Ascending aorta (tissue), 2 donors: ENCODE measurements around the gene PARN. TPM values are rescaled to one million over a fixed set of nuclear protein-coding genes. Genes with fewer than 3 reads are reported as not detected.
A peak's percentile ranks its signal among the peaks of the same experiment; 100 is the strongest.

ENCODE experiments used
- DNase-seq, 2 donors: peaks; one replicate each; pipeline ENCODE4 v3.0.0-alpha.2; 2019; ENCODE audit warnings: low spot score in 2 of 2
- H3K27ac ChIP-seq, 2 donors: fragments of 200-600 bp; sonication (generic); one replicate each; pipeline ENCODE4 v1.5.1; 2016 to 2017; ENCODE audit warnings: mild to moderate bottlenecking in 1 of 2
- H3K27me3 ChIP-seq: fragments of 200-600 bp; sonication (generic); one replicate; pipeline ENCODE4 v1.5.1; 2017
- H3K36me3 ChIP-seq, 2 donors: fragments of 200-600 bp; sonication (generic); one replicate each; pipeline ENCODE4 v1.5.1; 2016
- H3K4me1 ChIP-seq, 2 donors: fragments of 200-600 bp; sonication (generic); one replicate each; pipeline ENCODE4 v1.5.1; 2016 to 2017; ENCODE audit warnings: mild to moderate bottlenecking in 1 of 2
- H3K4me3 ChIP-seq, 2 donors: fragments of 200-600 bp; sonication (generic); one replicate each; pipeline ENCODE4 v1.5.1; 2016 to 2017; ENCODE audit warnings: mild to moderate bottlenecking in 1 of 2
- H3K9me3 ChIP-seq, 2 donors: fragments of 200-600 bp; sonication (generic); one replicate each; pipeline ENCODE4 v1.5.1; 2016
- intact Hi-C: fragments of 100-400 bp; cut with DNase I; formaldehyde crosslinking; loops from one replicate; pipeline ENCODE4 v1.15.1; 2023
- total RNA-seq: library from RNA; depleted of rRNA; stranded (reverse); fragments of >200 nt; gene quantifications from one replicate; pipeline ENCODE4 v1.1.0, GENCODE V29; 2016
- TF ChIP-seq, protein P1 (sequence below), 3 experiments: fragments of 200-600 bp in 2 of 3; fragments of 450-650 bp in 1 of 3; sonication (generic) in 2 of 3; IDR thresholded peaks; one replicate each; pipeline ENCODE4 v1.5.1; 2016 to 2019; ENCODE audit warnings: antibody characterized with exemption in 3 of 3, mild to moderate bottlenecking in 1 of 3, moderate library complexity in 1 of 3

PARN gene, protein sequence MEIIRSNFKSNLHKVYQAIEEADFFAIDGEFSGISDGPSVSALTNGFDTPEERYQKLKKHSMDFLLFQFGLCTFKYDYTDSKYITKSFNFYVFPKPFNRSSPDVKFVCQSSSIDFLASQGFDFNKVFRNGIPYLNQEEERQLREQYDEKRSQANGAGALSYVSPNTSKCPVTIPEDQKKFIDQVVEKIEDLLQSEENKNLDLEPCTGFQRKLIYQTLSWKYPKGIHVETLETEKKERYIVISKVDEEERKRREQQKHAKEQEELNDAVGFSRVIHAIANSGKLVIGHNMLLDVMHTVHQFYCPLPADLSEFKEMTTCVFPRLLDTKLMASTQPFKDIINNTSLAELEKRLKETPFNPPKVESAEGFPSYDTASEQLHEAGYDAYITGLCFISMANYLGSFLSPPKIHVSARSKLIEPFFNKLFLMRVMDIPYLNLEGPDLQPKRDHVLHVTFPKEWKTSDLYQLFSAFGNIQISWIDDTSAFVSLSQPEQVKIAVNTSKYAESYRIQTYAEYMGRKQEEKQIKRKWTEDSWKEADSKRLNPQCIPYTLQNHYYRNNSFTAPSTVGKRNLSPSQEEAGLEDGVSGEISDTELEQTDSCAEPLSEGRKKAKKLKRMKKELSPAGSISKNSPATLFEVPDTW
- total RNA-seq = 3.8 TPM

DNA sequence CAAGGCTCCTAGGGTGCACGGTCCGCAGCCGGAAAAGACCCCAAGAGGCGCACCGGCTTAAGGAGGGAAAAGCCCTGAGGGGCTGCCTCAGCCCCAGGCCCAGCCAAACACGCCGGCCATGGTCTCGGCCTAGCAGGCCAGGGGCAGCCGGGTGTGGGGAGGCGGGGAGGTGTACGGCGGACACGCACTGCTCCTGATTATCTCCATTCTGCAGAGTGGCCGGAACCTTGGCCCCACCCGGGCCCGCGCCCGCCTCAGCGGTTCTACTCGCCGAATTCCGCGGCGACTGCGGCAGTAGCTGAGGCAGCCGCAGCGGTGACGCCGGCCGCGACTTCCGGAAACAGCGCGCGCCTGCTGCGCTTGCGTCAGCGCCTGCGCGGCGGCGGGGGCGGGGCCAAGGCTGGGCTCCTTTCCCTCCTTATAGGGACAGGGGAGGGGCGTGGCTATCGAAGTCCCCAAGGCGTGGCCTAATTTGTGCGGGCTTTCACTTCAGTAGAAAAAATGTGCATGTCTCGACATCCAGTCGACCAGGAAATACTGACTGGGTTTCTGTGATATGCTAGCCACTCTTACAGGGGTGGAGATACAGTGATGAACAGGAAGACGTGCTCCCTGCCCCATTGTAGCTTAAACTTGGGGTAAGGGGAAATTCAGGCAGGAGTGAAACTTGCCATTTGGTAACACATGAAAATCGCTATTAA lies at the start of gene PARN:
TSS of gene PARN (minus strand) at position 342 of the 701 bp plus-strand sequence. CDS start at position 207, 135 bp downstream.
- TF ChIP-seq, protein P1, sequence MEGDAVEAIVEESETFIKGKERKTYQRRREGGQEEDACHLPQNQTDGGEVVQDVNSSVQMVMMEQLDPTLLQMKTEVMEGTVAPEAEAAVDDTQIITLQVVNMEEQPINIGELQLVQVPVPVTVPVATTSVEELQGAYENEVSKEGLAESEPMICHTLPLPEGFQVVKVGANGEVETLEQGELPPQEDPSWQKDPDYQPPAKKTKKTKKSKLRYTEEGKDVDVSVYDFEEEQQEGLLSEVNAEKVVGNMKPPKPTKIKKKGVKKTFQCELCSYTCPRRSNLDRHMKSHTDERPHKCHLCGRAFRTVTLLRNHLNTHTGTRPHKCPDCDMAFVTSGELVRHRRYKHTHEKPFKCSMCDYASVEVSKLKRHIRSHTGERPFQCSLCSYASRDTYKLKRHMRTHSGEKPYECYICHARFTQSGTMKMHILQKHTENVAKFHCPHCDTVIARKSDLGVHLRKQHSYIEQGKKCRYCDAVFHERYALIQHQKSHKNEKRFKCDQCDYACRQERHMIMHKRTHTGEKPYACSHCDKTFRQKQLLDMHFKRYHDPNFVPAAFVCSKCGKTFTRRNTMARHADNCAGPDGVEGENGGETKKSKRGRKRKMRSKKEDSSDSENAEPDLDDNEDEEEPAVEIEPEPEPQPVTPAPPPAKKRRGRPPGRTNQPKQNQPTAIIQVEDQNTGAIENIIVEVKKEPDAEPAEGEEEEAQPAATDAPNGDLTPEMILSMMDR (IDR thresholded peaks at IDR 0.05) = peak in 1 of 3 experiments; percentile 5
- Histone ChIP-seq H3K36me3 (peaks cover 0 to 30% of the 10 kb centered on the region in 2 donors), H3K9me3 (no peaks in the 10 kb centered on the region), H3K27ac (peak within 1 kb of the TSS; percentile 88 to 94), H3K4me1 (peaks cover 7 to 17% of the 10 kb centered on the region in 2 donors), H3K4me3 (peak within 1 kb of the TSS; percentile 77 to 83), H3K27me3 (no peaks in the 10 kb centered on the region)
- intact Hi-C loops = loop anchor here (5.0 kb wide), 2 partner anchors 328 to 343 kb away; no protein-coding TSS in a partner anchor
- peak; percentile 84 to 98 for DNase-seq

DNA sequence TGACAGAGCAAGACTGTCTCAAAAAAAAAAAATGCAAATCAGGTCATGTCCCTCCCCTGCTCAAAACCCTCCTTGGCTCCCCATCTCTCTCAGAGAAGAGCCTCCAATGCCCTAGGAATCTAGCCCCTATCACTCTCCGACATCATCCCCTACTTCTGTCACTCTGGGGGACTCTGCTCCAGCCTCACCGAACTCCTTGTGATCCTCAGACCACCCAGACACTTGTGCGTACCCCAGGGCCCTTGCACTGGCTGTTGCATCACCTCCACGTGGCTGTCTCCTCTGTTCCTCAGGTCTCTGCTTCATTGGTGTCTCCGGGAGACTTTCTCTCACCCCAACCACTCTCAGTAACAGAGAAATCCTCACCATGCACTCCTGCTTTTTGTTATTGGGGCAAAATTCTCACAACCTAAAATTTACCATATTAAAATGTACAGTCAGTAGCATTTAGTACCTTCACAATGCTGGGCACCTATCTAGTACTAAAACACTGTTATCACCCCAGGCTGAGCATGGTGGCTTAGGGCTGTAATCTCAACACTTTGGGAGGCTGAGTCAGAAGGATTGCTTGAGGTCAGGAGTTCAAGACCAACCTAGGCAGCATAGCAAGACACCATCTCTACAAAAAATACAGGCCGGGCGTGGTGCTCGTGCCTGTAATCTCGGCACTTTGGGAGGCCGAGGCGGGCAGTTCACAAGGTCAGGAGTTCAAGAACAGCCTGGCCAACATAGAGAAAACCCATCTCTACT lies 48.9 kb upstream of the PARN start:
- TF ChIP-seq, protein P1 (IDR thresholded peaks at IDR 0.05) = no peak
- Histone ChIP-seq H3K4me1 (no peaks in the 10 kb centered on the region), H3K36me3 (no peaks in the 10 kb centered on the region), H3K27me3 (no peaks in the 10 kb centered on the region), H3K4me3 (no peak overlapping the region), H3K9me3 (no peaks in the 10 kb centered on the region), H3K27ac (no peak overlapping the region)
- intact Hi-C loops = no loop called here
- DNase-seq = no peak

DNA sequence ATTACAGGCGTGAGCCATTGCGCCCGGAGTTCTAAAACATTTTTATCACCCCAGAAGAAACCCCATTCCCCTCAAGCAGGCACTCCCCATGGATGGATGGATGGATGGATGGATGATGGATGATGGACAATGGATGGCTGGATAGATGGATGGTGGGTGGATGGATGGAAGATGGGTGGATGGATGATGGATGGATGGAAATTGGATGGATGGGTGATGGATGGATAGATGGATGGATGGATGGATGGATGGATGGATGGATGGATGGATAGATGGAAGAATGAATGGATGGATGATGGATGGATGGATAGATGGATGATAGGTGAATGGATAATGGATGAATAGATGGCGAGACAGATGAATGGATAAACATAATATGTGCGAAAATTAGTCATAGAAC lies 47.6 kb upstream of the PARN start:
- no peaks in the 10 kb centered on the region for H3K9me3 ChIP-seq
- H3K4me1 ChIP-seq = no peaks in the 10 kb centered on the region
- intact Hi-C loops = no loop called here
- H3K4me3 ChIP-seq = no peak overlapping the region
- TF ChIP-seq, protein P1 (IDR thresholded peaks at IDR 0.05) = no peak
- H3K36me3 ChIP-seq = no peaks in the 10 kb centered on the region
- H3K27ac ChIP-seq = no peak overlapping the region
- H3K27me3 ChIP-seq = no peaks in the 10 kb centered on the region
- DNase-seq = no peak

DNA sequence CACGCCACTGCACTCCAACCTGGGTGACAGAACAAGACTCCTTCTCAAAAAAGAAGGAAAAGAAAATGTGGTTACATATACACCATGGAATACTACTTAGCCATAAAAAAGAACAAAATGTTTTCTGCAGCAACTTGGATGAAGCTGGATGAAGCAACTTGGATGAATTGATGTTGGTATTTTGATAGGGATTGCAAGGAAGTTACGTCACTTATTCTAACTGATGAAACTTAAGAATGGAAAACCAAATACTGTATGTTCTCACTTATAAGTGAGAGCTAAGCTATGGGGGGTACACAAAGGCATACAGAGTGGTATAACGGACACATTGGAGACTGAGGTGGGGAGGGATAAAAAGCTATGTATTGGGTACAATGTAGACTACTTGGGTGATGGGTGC lies 46.6 kb upstream of the PARN start:
- Histone ChIP-seq H3K36me3 (no peaks in the 10 kb centered on the region), H3K9me3 (no peaks in the 10 kb centered on the region), H3K27ac (no peak overlapping the region), H3K27me3 (no peaks in the 10 kb centered on the region), H3K4me3 (no peak overlapping the region), H3K4me1 (no peaks in the 10 kb centered on the region)
- no peak for DNase-seq
- intact Hi-C loops = no loop called here
- TF ChIP-seq, protein P1 (IDR thresholded peaks at IDR 0.05) = no peak

DNA sequence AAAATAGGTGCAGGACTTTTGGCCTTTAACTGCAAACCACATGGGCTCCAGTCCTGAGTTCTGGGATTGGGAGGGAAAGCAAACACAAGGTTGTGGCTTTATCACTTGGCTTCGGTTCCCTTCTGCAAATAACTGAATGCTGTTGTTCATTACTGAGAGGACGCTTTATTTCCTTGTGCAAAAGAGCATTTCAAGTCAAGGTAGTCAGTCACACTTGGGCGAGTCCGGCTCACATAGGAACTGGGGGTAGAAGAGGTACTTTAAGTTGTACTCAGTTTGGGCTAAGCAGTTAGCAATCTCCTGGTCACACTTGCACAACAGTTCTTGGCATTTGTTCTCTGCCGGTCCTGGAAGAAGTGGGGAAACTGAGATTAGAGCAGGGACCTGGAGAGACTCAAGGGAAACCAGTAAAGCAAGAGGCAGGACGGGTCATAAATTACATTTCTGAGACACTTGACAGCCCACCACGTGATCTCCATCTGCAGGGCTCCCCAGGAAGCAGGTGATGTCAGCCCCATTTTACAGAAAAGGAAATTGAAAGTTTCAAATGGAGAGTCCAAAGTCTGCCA lies 42.4 kb upstream of the PARN start:
- no peak overlapping the region for H3K27ac ChIP-seq
- no peaks in the 10 kb centered on the region for H3K9me3 ChIP-seq
- peaks cover 7 to 24% of the 10 kb centered on the region in 2 donors for H3K36me3 ChIP-seq
- TF ChIP-seq, protein P1 (IDR thresholded peaks at IDR 0.05) = no peak
- intact Hi-C loops = no loop called here
- H3K27me3 ChIP-seq = no peaks in the 10 kb centered on the region
- no peaks in the 10 kb centered on the region for H3K4me1 ChIP-seq
- no peak overlapping the region for H3K4me3 ChIP-seq
- no peak for DNase-seq
